GM19035 (cell line): Measurements from ENCODE around the gene ATP10A.
"Not testable (repeated sequence)": the region's sequence is repeated elsewhere in the genome, so short reads cannot be mapped to it uniquely, and the experiment has no call there.

Experiments used
- ATAC-seq: cut with Tn5 transposase; IDR thresholded peaks from one replicate; pipeline ENCODE4 v1.9.1; 2021; ENCODE audit not compliant: unreplicated experiment

Gene ATP10A

GRCh38 chr15:25886498-25887140, 23.5 kb upstream of the ATP10A start:
- ATAC-seq: no peak

GRCh38 chr15:25884370-25884769, 21.2 kb upstream of the ATP10A start:
- ATAC-seq: no peak

- no peak for ATAC-seq
Observed at GRCh38 chr15:25883463-25884259, 20.5 kb upstream of the ATP10A start.

- ATAC-seq: no peak
Observed at GRCh38 chr15:25882466-25882865, 19.3 kb upstream of the ATP10A start.

- not testable (repeated sequence) for ATAC-seq
Observed at GRCh38 chr15:25880877-25881276, 17.8 kb upstream of the ATP10A start.

- ATAC-seq: no peak
Observed at GRCh38 chr15:25880411-25880810, 17.3 kb upstream of the ATP10A start.

- no peak for ATAC-seq
Observed at GRCh38 chr15:25879438-25879837, 16.3 kb upstream of the ATP10A start.

GRCh38 chr15:25877681-25878080, 14.6 kb upstream of the ATP10A start:
- ATAC-seq: no peak

GRCh38 chr15:25876231-25877140, 13.4 kb upstream of the ATP10A start:
- ATAC-seq: no peak

- no peak for ATAC-seq
Observed at GRCh38 chr15:25875566-25875965, 12.4 kb upstream of the ATP10A start.

GRCh38 chr15:25874379-25874778, 11.3 kb upstream of the ATP10A start:
- no peak for ATAC-seq

- ATAC-seq: no peak
Observed at GRCh38 chr15:25871403-25871802, 8.3 kb upstream of the ATP10A start.

GRCh38 chr15:25870938-25871337, 7.8 kb upstream of the ATP10A start:
- no peak for ATAC-seq

GRCh38 chr15:25869701-25870100, 6.6 kb upstream of the ATP10A start:
- ATAC-seq: no peak

- ATAC-seq: no peak
Observed at GRCh38 chr15:25866874-25867273, 3.7 kb upstream of the ATP10A start.

- no peak for ATAC-seq
Observed at GRCh38 chr15:25866251-25866650, 3.1 kb upstream of the ATP10A start.

GRCh38 chr15:25864966-25865365, 1.8 kb upstream of the ATP10A start:
- ATAC-seq: no peak

- ATAC-seq: no peak
Observed at GRCh38 chr15:25863968-25864580, 947 bp upstream of the ATP10A start.

- no peak for ATAC-seq
Observed at GRCh38 chr15:25862472-25863110, 536 bp downstream of the ATP10A start.

GRCh38 chr15:25862071-25862471, 1.1 kb downstream of the ATP10A start:
- no peak for ATAC-seq
